HepG2 (cell line): ENCODE results near the gene ARFGEF2. TPM values are rescaled to one million over a fixed set of nuclear protein-coding genes. Genes with fewer than 3 reads are reported as not detected.

ENCODE experiments used
- ARNT ChIP-seq: fragments of 450-650 bp; IDR thresholded peaks from 2 replicates; pipeline ENCODE4 v1.6.1; 2017
- CBX5 ChIP-seq: sonication (generic); formaldehyde crosslinking; IDR thresholded peaks from 2 replicates; pipeline ENCODE4 v1.4.0; 2020; ENCODE audit warnings: missing genetic modification reagents, borderline replicate concordance
- CERS6 ChIP-seq: sonication (generic); formaldehyde crosslinking; IDR thresholded peaks from 2 replicates; pipeline ENCODE4 v1.5.0; 2020; ENCODE audit warnings: missing genetic modification reagents
- ELK4 ChIP-seq: sonication (generic); formaldehyde crosslinking; IDR thresholded peaks from 2 replicates; pipeline ENCODE4 v1.9.0; 2021; ENCODE audit warnings: missing genetic modification reagents, borderline replicate concordance
- KLF12 ChIP-seq: sonication (generic); formaldehyde crosslinking; IDR thresholded peaks from 2 replicates; pipeline ENCODE4 v1.4.0; 2020; ENCODE audit warnings: missing genetic modification reagents, borderline replicate concordance
- MTF2 ChIP-seq: sonication (generic); formaldehyde crosslinking; IDR thresholded peaks from 2 replicates; pipeline ENCODE4 v1.5.0; 2020; ENCODE audit warnings: missing genetic modification reagents, borderline replicate concordance
- NFRKB ChIP-seq: fragments of 450-650 bp; IDR thresholded peaks from 2 replicates; pipeline ENCODE4 v1.6.1; 2017
- PAX8 ChIP-seq: sonication (generic); formaldehyde crosslinking; IDR thresholded peaks from 2 replicates; pipeline ENCODE4 v1.8.0; 2022; ENCODE audit warnings: mild to moderate bottlenecking, missing genetic modification reagents, borderline replicate concordance
- PITX1 ChIP-seq: sonication (generic); formaldehyde crosslinking; IDR thresholded peaks from 2 replicates; pipeline ENCODE4 v1.5.1; 2020; ENCODE audit warnings: mild to moderate bottlenecking, missing genetic modification reagents
- RERE ChIP-seq: IDR thresholded peaks from 2 replicates; pipeline ENCODE4 v1.6.1; 2016; ENCODE audit warnings: low read depth, missing genetic modification reagents, missing compliant biosample characterization
- ZBTB43 ChIP-seq: sonication (generic); formaldehyde crosslinking; conservative IDR thresholded peaks from 2 replicates; pipeline ENCODE4 v1.4.0; 2020; ENCODE audit warnings: missing genetic modification reagents
- ZBTB8A ChIP-seq: sonication (generic); formaldehyde crosslinking; IDR thresholded peaks from 2 replicates; pipeline ENCODE4 v1.4.0; 2020; ENCODE audit warnings: mild to moderate bottlenecking, low read depth, missing genetic modification reagents, borderline replicate concordance
- ZFYVE20 ChIP-seq: sonication (generic); formaldehyde crosslinking; IDR thresholded peaks from 2 replicates; pipeline ENCODE4 v1.8.0; 2023; ENCODE audit warnings: low read depth, mild to moderate bottlenecking, moderate library complexity, missing genetic modification reagents, borderline replicate concordance
- ZNF101 ChIP-seq: sonication (generic); formaldehyde crosslinking; IDR thresholded peaks from 2 replicates; pipeline ENCODE4 v1.4.0; 2020; ENCODE audit warnings: mild to moderate bottlenecking, low read depth, missing genetic modification reagents, borderline replicate concordance
- ZNF24 ChIP-seq: fragments of 450-650 bp; IDR thresholded peaks from 2 replicates; pipeline ENCODE4 v1.6.1; 2017; ENCODE audit warnings: antibody characterized with exemption, mild to moderate bottlenecking
- ZNF512B ChIP-seq: sonication (generic); formaldehyde crosslinking; IDR thresholded peaks from 2 replicates; pipeline ENCODE4 v1.5.1; 2020; ENCODE audit warnings: missing genetic modification reagents, mild to moderate bottlenecking, borderline replicate concordance
- ZNF737 ChIP-seq: sonication (generic); formaldehyde crosslinking; IDR thresholded peaks from 2 replicates; pipeline ENCODE4 v1.5.0; 2020; ENCODE audit warnings: missing genetic modification reagents, mild to moderate bottlenecking, borderline replicate concordance
- polyA plus RNA-seq, 8 experiments: library from polyadenylated mRNA; depleted of rRNA in 3 of 8; stranded (reverse) in 7 of 8; unstranded in 1 of 8; fragments of >200 nt; fragmentation: Illumina TruSeq in 4 of 8; extraction: Trizol in 4 of 8; gene quantifications; 2 replicates each; pipeline versions ENCODE4 v1.2.1 to v1.2.3, GENCODE V29; 2011 to 2016; ENCODE audit warnings: low read depth in 4 of 8, missing spikeins in 1 of 8, mixed read lengths in 1 of 8; ENCODE audit not compliant: insufficient read depth in 1 of 8
- total RNA-seq, 5 experiments: library from RNA; depleted of rRNA; stranded (reverse); fragments of >200 nt; fragmentation: Illumina TruSeq; extraction: Trizol; gene quantifications; 2 replicates each; pipeline ENCODE4 v1.2.3, GENCODE V29; 2016; ENCODE audit warnings: low read depth in 1 of 5

Gene ARFGEF2
- total and polyA plus RNA-seq, 2 of the 13 experiments (the other 11 are each of a cell fraction or from before 2014, with no cell fraction given): 44.0 to 60.8 TPM

GRCh38 chr20:48919882-48920526 lies 1.5 kb upstream of the ARFGEF2 start (continued):
- TF ChIP-seq MTF2 (CRISPR knock-in tag): no peak; the same call in 1 of the 2 replicates
- TF ChIP-seq ZNF512B (CRISPR knock-in tag): no peak; the same call in 1 of the 2 replicates
- no peak for TF ChIP-seq ZFYVE20 (CRISPR knock-in tag)
- TF ChIP-seq NFRKB: no peak
- TF ChIP-seq ZBTB8A (CRISPR knock-in tag): no peak
- peak; percentile 33; the same call in 1 of the 2 replicates for TF ChIP-seq KLF12
- peak; percentile 83 for TF ChIP-seq PITX1
- TF ChIP-seq RERE (CRISPR knock-in tag): 0 out of 2 replicates have a peak, but pooled peaks have one; percentile 55
- TF ChIP-seq ZBTB43 (CRISPR knock-in tag): peak; percentile 88
- TF ChIP-seq ZNF101 (CRISPR knock-in tag): no peak
- no peak for TF ChIP-seq ZNF24
- peak; percentile 88; the same call in 1 of the 2 replicates for TF ChIP-seq CBX5 (CRISPR knock-in tag)
- no peak; the same call in 1 of the 2 replicates for TF ChIP-seq CERS6 (CRISPR knock-in tag)
- TF ChIP-seq PAX8: no peak
- no peak for TF ChIP-seq ZNF737 (CRISPR knock-in tag)
- no peak for TF ChIP-seq ARNT
- TF ChIP-seq ELK4: no peak
